Mesenchymal stem cell (in vitro differentiated cells and primary cell): ENCODE measurements around the gene PTPRE.

Experiments
- DNase-seq: peaks from one replicate; pipeline ENCODE4 v3.0.0-alpha.2; 2013
- H2AFZ ChIP-seq: one replicate; pipeline ENCODE4 v1.6.1; 2013; ENCODE audit warnings: low read depth, mild to moderate bottlenecking, control low read depth, inconsistent platforms, low read length, moderate library complexity
- H2AK5ac ChIP-seq: 2 replicates; pipeline ENCODE4 v1.6.1; 2013; ENCODE audit warnings: low read length, moderate library complexity, mild to moderate bottlenecking, inconsistent platforms; ENCODE audit not compliant: severe bottlenecking
- H2BK120ac ChIP-seq: one replicate; pipeline ENCODE4 v1.6.1; 2013; ENCODE audit warnings: low read depth, mild to moderate bottlenecking, inconsistent platforms, low read length, moderate library complexity
- H2BK12ac ChIP-seq, 2 experiments: one replicate each; pipeline ENCODE4 v1.6.1; 2013; ENCODE audit warnings: inconsistent platforms in 2 of 2, low read length in 2 of 2, mild to moderate bottlenecking in 2 of 2, moderate library complexity in 2 of 2, control low read depth in 1 of 2
- H2BK15ac ChIP-seq: one replicate; pipeline ENCODE4 v1.6.1; 2013; ENCODE audit warnings: mild to moderate bottlenecking, low read depth, inconsistent platforms; ENCODE audit not compliant: poor library complexity, severe bottlenecking
- H2BK5ac ChIP-seq: 2 replicates; pipeline ENCODE4 v1.6.1; 2013; ENCODE audit warnings: low read depth, mild to moderate bottlenecking, low read length, control low read depth, inconsistent platforms; ENCODE audit not compliant: poor library complexity, severe bottlenecking
- H3K14ac ChIP-seq, 2 experiments: one replicate each; pipeline ENCODE4 v1.6.1; 2013; ENCODE audit warnings: inconsistent platforms in 2 of 2, low read length in 2 of 2, control low read depth in 1 of 2, mild to moderate bottlenecking in 1 of 2, moderate library complexity in 1 of 2
- H3K18ac ChIP-seq, 2 experiments: one replicate each; pipeline ENCODE4 v1.6.1; 2013; ENCODE audit warnings: inconsistent platforms in 2 of 2, low read length in 2 of 2, control low read depth in 1 of 2, low read depth in 1 of 2, mild to moderate bottlenecking in 1 of 2
- H3K23ac ChIP-seq, 2 experiments: one replicate each; pipeline ENCODE4 v1.6.1; 2013; ENCODE audit warnings: inconsistent platforms in 2 of 2, low read length in 2 of 2, mild to moderate bottlenecking in 2 of 2, moderate library complexity in 2 of 2, control low read depth in 1 of 2
- H3K27ac ChIP-seq: 2 replicates; pipeline ENCODE4 v1.5.1; 2013; ENCODE audit warnings: mild to moderate bottlenecking, moderate library complexity, low read length, control low read depth, inconsistent platforms; ENCODE audit not compliant: poor library complexity, severe bottlenecking
- H3K27me3 ChIP-seq, 2 experiments: 2 replicates each; pipeline versions ENCODE4 v1.6.1 to v1.7.0; 2013; ENCODE audit warnings: low read length in 2 of 2, mild to moderate bottlenecking in 2 of 2, moderate library complexity in 2 of 2, control low read depth in 1 of 2, inconsistent platforms in 1 of 2; ENCODE audit not compliant: control insufficient read depth in 1 of 2, insufficient read depth in 1 of 2
- H3K36me3 ChIP-seq, 2 experiments: 2 replicates each; pipeline versions ENCODE4 v1.6.1 to v1.7.0; 2013; ENCODE audit warnings: low read length in 2 of 2, control low read depth in 1 of 2, inconsistent platforms in 1 of 2, low read depth in 1 of 2, mild to moderate bottlenecking in 1 of 2; ENCODE audit not compliant: insufficient read depth in 2 of 2, control insufficient read depth in 1 of 2
- H3K4ac ChIP-seq, 2 experiments: one replicate each; pipeline ENCODE4 v1.6.1; 2013; ENCODE audit warnings: inconsistent platforms in 2 of 2, low read length in 2 of 2, mild to moderate bottlenecking in 2 of 2, moderate library complexity in 2 of 2, control low read depth in 1 of 2, low read depth in 1 of 2
- H3K4me1 ChIP-seq: 2 replicates; pipeline ENCODE4 v1.6.1; 2013; ENCODE audit warnings: low read depth, low read length, control low read depth; ENCODE audit not compliant: control insufficient read depth, insufficient read depth
- H3K4me2 ChIP-seq: 2 replicates; pipeline ENCODE4 v1.6.1; 2013; ENCODE audit warnings: low read length, mild to moderate bottlenecking, inconsistent platforms; ENCODE audit not compliant: poor library complexity, severe bottlenecking
- H3K4me3 ChIP-seq, 2 experiments: 2 replicates each; pipeline versions ENCODE4 v1.5.1 to v1.7.0; 2013; ENCODE audit warnings: low read length in 2 of 2, mild to moderate bottlenecking in 2 of 2, control low read depth in 1 of 2, low read depth in 1 of 2; ENCODE audit not compliant: insufficient read depth in 1 of 2
- H3K79me1 ChIP-seq: replicated peaks from 2 replicates; pipeline ENCODE4 v1.6.1; 2013; ENCODE audit warnings: mild to moderate bottlenecking, control low read depth, low read length, inconsistent platforms; ENCODE audit not compliant: poor library complexity, severe bottlenecking
- H3K9ac ChIP-seq: 2 replicates; pipeline ENCODE4 v1.7.0; 2013; ENCODE audit warnings: mild to moderate bottlenecking, low read length, moderate library complexity
- H3K9me3 ChIP-seq: 2 replicates; pipeline ENCODE4 v1.7.0; 2013; ENCODE audit warnings: mild to moderate bottlenecking, low read length; ENCODE audit not compliant: control insufficient read depth
- H4K8ac ChIP-seq: one replicate; pipeline ENCODE4 v1.6.1; 2013; ENCODE audit warnings: inconsistent platforms, mild to moderate bottlenecking, low read length, moderate library complexity
- H4K91ac ChIP-seq: one replicate; pipeline ENCODE4 v1.6.1; 2013; ENCODE audit warnings: mild to moderate bottlenecking, low read length, inconsistent platforms
- WGBS: methylation state at CpG from one replicate; pipeline ENCODE4 v1.1.7; 2013; ENCODE audit warnings: mixed read lengths; 5-methylcytosine and 5-hydroxymethylcytosine counted together

PTPRE gene

GRCh38 chr10:127923646-127924045, 16.7 kb downstream of the PTPRE start:
- Histone ChIP-seq H3K4me3 (no peak overlapping the region), H3K27ac (peak overlapping the region; percentile 76), H3K9me3 (no peaks in the 10 kb centered on the region), H3K18ac (peak overlapping the region; percentile 37 to 48), H2BK15ac (peak overlapping the region; percentile 3), H3K4me2 (no peak overlapping the region), H3K4me1 (peaks cover 22% of the 10 kb centered on the region), H2BK120ac (no peak overlapping the region), H2AFZ (no peak overlapping the region), H3K4ac (peak overlapping the region; percentile 38 to 57), H3K27me3 (no peaks in the 10 kb centered on the region), H2BK5ac (peak overlapping the region; percentile 10), H3K23ac (no peak overlapping the region), H4K91ac (no peak overlapping the region), H3K14ac (no peak overlapping the region), H3K79me1 (peaks cover 5% of the 10 kb centered on the region), H3K36me3 (no peaks in the 10 kb centered on the region), H2BK12ac (peak overlapping the region in 1 of 2 experiments; percentile 90), H4K8ac (no peak overlapping the region), H3K9ac (no peak overlapping the region), H2AK5ac (peak overlapping the region; percentile 97)
- 58% methylated on average over 1 of the region's 1 CpG for WGBS
- no peak for DNase-seq

GRCh38 chr10:127925471-127926207, 18.7 kb downstream of the PTPRE start:
- WGBS = 97% methylated on average over 5 of the region's 6 CpGs
- no peak for DNase-seq
- H3K9ac ChIP-seq = no peak overlapping the region
- no peak overlapping the region for H2BK120ac ChIP-seq
- peak overlapping the region; percentile 61 to 92 for H3K4ac ChIP-seq
- H4K91ac ChIP-seq = peak overlapping the region; percentile 79
- H4K8ac ChIP-seq = peak overlapping the region; percentile 52
- peaks cover 6% of the 10 kb centered on the region for H3K79me1 ChIP-seq
- H2BK12ac ChIP-seq = peak overlapping the region; percentile 60 to 98
- peak overlapping the region; percentile 5 for H2AK5ac ChIP-seq
- H3K4me1 ChIP-seq = peaks cover 16% of the 10 kb centered on the region
- no peak overlapping the region for H2BK15ac ChIP-seq
- H3K4me2 ChIP-seq = no peak overlapping the region
- no peak overlapping the region for H3K4me3 ChIP-seq
- H3K27ac ChIP-seq = no peak overlapping the region
- no peak overlapping the region for H3K23ac ChIP-seq
- peak overlapping the region in 1 of 2 experiments; percentile 87 for H3K14ac ChIP-seq
- H3K36me3 ChIP-seq = no peaks in the 10 kb centered on the region
- peak overlapping the region; percentile 81 to 86 for H3K18ac ChIP-seq
- no peak overlapping the region for H2BK5ac ChIP-seq
- H3K9me3 ChIP-seq = no peaks in the 10 kb centered on the region
- no peak overlapping the region for H2AFZ ChIP-seq
- no peaks in the 10 kb centered on the region for H3K27me3 ChIP-seq

DNA sequence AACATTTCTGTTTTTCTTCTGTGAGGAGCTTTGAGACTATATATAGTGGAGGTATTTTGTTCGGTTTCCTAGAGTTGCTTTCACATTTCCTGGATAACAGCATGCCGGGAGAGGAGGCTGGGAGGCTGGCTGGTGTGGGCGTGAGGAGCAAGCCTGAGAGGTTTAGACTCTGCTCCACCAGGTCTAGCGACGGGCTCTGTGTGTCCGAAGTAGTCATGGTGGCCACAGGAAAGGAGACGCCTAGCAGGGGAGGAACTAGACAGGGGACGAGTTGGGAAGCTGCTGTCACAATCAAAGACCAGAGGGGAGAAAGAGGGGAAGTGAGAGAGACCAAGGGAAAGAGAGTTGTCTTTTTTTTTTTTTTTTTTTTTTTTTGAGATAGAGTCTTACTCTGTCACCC, 19.6 kb downstream of the PTPRE start:
- H3K27me3 ChIP-seq = no peaks in the 10 kb centered on the region
- H3K18ac ChIP-seq = peak overlapping the region in 1 of 2 experiments; percentile 61
- H4K8ac ChIP-seq = no peak overlapping the region
- DNase-seq = peak; percentile 14
- H3K79me1 ChIP-seq = peaks cover 5% of the 10 kb centered on the region
- no peak overlapping the region for H2AK5ac ChIP-seq
- no peak overlapping the region for H3K23ac ChIP-seq
- WGBS = 86% methylated on average over 8 of the region's 8 CpGs
- no peaks in the 10 kb centered on the region for H3K9me3 ChIP-seq
- H3K9ac ChIP-seq = no peak overlapping the region
- H3K27ac ChIP-seq = no peak overlapping the region
- peak overlapping the region in 1 of 2 experiments; percentile 71 for H3K4ac ChIP-seq
- H2AFZ ChIP-seq = no peak overlapping the region
- H3K4me2 ChIP-seq = no peak overlapping the region
- peak overlapping the region in 1 of 2 experiments; percentile 85 for H3K14ac ChIP-seq
- H2BK120ac ChIP-seq = no peak overlapping the region
- H3K36me3 ChIP-seq = no peaks in the 10 kb centered on the region
- H2BK15ac ChIP-seq = no peak overlapping the region
- peak overlapping the region; percentile 15 to 85 for H2BK12ac ChIP-seq
- no peak overlapping the region for H4K91ac ChIP-seq
- H3K4me1 ChIP-seq = peaks cover 13% of the 10 kb centered on the region
- H2BK5ac ChIP-seq = no peak overlapping the region
- H3K4me3 ChIP-seq = no peak overlapping the region

- Histone ChIP-seq H2BK15ac (no peak overlapping the region), H3K4me1 (peaks cover 3% of the 10 kb centered on the region), H3K4me2 (peak overlapping the region; percentile 31), H2BK12ac (peak overlapping the region; percentile 69 to 93), H3K4ac (peak overlapping the region in 1 of 2 experiments; percentile 90), H2BK5ac (no peak overlapping the region), H3K27ac (no peak overlapping the region), H3K4me3 (peak overlapping the region in 1 of 2 experiments; percentile 52), H3K18ac (peak overlapping the region; percentile 78 to 84), H4K8ac (peak overlapping the region; percentile 56), H3K79me1 (peaks cover 5% of the 10 kb centered on the region), H3K9me3 (no peaks in the 10 kb centered on the region), H2BK120ac (peak overlapping the region; percentile 59), H2AK5ac (no peak overlapping the region), H4K91ac (peak overlapping the region; percentile 57), H3K36me3 (no peaks in the 10 kb centered on the region), H3K9ac (peak overlapping the region; percentile 70), H2AFZ (no peak overlapping the region), H3K27me3 (no peaks in the 10 kb centered on the region), H3K14ac (peak overlapping the region in 1 of 2 experiments; percentile 79), H3K23ac (no peak overlapping the region)
- peak; percentile 97 for DNase-seq
- WGBS = 0% methylated on average over 6 of the region's 10 CpGs
These were observed 21.3 kb downstream of the PTPRE start for GRCh38 chr10:127928021-127928806.
